HEK293 (cell line): ENCODE results near the gene HS3ST6.

Experiments used
- CTCF ChIA-PET: fragments of 350-600 bp; formaldehyde crosslinking; extraction: SDS; loops from one replicate; lab custom pipeline; 2021; ENCODE audit warnings: antibody characterized with exemption; lab: Yijun Ruan, JAX
- POLR2A ChIA-PET: fragments of 300-600 bp; formaldehyde crosslinking; extraction: SDS; loops from one replicate; lab custom pipeline; 2020; ENCODE audit warnings: antibody characterized with exemption, inconsistent platforms; lab: Yijun Ruan, JAX
- H3K27ac ChIP-seq: fragments of 200-500 bp; sonication (Bioruptor generic); 2 replicates; pipeline ENCODE4 v1.5.1; 2014; ENCODE audit warnings: low read depth, low read length, control low read depth, inconsistent platforms; ENCODE audit errors: extremely low read depth
- H3K36me3 ChIP-seq, 2 experiments: fragments of 200-500 bp in 1 of 2; sonication (Bioruptor generic) in 1 of 2; 1 replicate in 1 of 2; 2 replicates in 1 of 2; pipeline ENCODE4 v1.5.1; 2014 to 2017; ENCODE audit warnings: inconsistent platforms in 2 of 2, low read length in 2 of 2; ENCODE audit not compliant: control insufficient read depth in 2 of 2, insufficient read depth in 1 of 2
- H3K4me1 ChIP-seq: fragments of 200-500 bp; sonication (Bioruptor generic); 2 replicates; pipeline ENCODE4 v1.5.1; 2014; ENCODE audit warnings: mild to moderate bottlenecking, low read length, inconsistent platforms; ENCODE audit not compliant: control insufficient read depth, insufficient read depth
- H3K4me3 ChIP-seq: 2 replicates; pipeline ENCODE4 v1.5.1; 2011; ENCODE audit warnings: low read depth, mild to moderate bottlenecking, control low read depth, low read length, moderate library complexity
- H3K9me3 ChIP-seq: fragments of 200-500 bp; sonication (Bioruptor generic); 2 replicates; pipeline ENCODE4 v1.5.1; 2014; ENCODE audit warnings: low read depth, low read length, inconsistent platforms; ENCODE audit not compliant: control insufficient read depth, insufficient read depth
- INSM2 ChIP-seq: fragments of 450-650 bp; formaldehyde crosslinking; IDR thresholded peaks from 2 replicates; pipeline ENCODE4 v1.5.1; 2016; ENCODE audit warnings: missing biosample characterization, missing genetic modification characterization
- SALL2 ChIP-seq: fragments of 450-650 bp; formaldehyde crosslinking; IDR thresholded peaks from 2 replicates; pipeline ENCODE4 v1.5.0; 2017; ENCODE audit warnings: missing biosample characterization, mild to moderate bottlenecking, missing genetic modification characterization, borderline replicate concordance
- ZNF394 ChIP-seq: fragments of 450-650 bp; formaldehyde crosslinking; IDR thresholded peaks from 2 replicates; pipeline ENCODE4 v1.5.1; 2016; ENCODE audit warnings: missing biosample characterization, missing genetic modification characterization, mild to moderate bottlenecking, moderate library complexity, borderline replicate concordance
- ZNF398 ChIP-seq: fragments of 450-650 bp; formaldehyde crosslinking; IDR thresholded peaks from 2 replicates; pipeline ENCODE4 v1.5.1; 2017; ENCODE audit warnings: missing biosample characterization, missing genetic modification characterization
- ZNF518A ChIP-seq: fragments of 450-650 bp; formaldehyde crosslinking; conservative IDR thresholded peaks from 2 replicates; pipeline ENCODE4 v1.5.1; 2016; ENCODE audit warnings: low read depth, missing biosample characterization, missing genetic modification characterization
- ZNF555 ChIP-seq: fragments of 450-650 bp; formaldehyde crosslinking; conservative IDR thresholded peaks from 2 replicates; pipeline ENCODE4 v1.5.1; 2017; ENCODE audit warnings: missing biosample characterization, mild to moderate bottlenecking, missing genetic modification characterization, inconsistent platforms
- ZNF623 ChIP-seq: fragments of 450-650 bp; formaldehyde crosslinking; IDR thresholded peaks from 2 replicates; pipeline ENCODE4 v1.5.1; 2016; ENCODE audit warnings: missing biosample characterization, missing genetic modification characterization
- ZNF658 ChIP-seq: fragments of 450-650 bp; formaldehyde crosslinking; IDR thresholded peaks from 2 replicates; pipeline ENCODE4; 2016; ENCODE audit warnings: missing biosample characterization, missing genetic modification characterization
- ZNF776 ChIP-seq: fragments of 450-650 bp; formaldehyde crosslinking; IDR thresholded peaks from 2 replicates; pipeline ENCODE4 v1.5.0; 2017; ENCODE audit warnings: missing biosample characterization, missing genetic modification characterization, borderline replicate concordance
- ZNF785 ChIP-seq: fragments of 450-650 bp; formaldehyde crosslinking; IDR thresholded peaks from 2 replicates; pipeline ENCODE4 v1.5.1; 2016; ENCODE audit warnings: missing biosample characterization, missing genetic modification characterization
- TF ChIP-seq, protein P1 (sequence below): fragments of 450-650 bp; formaldehyde crosslinking; IDR thresholded peaks from 2 replicates; pipeline ENCODE4 v1.5.1; 2016; ENCODE audit warnings: missing biosample characterization, missing genetic modification characterization

The HS3ST6 gene

DNA sequence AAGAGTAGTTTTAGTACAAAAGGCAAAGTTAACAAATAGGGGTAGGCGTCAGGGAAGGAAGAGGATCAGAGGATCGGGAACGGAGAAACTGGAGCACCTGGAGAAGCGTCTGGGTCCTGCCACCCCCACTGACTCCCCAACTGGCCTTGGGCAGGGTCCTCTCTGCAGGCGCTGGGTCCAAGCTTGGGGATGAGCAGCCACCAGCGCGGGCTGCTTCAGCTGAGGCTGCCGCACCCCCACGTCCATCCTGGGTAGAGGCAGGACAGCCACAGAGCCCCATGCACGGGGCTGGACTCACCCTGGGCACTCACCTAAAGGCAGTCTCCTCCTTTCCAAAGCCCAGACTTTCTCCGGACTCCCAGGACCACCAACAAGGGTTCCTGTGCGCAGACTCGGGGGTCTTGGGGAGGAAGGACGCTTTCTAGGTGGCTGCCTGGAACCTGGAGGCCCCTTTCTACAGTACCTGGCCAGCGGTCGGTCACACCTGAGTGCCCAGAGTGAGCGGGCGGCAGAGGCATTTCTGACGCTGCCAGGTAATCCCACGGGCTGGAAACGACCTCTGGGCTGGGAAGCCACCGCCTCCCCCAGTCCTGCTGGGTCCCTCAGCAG, 1.1 kb downstream of the HS3ST6 start:
- no peaks in the 10 kb centered on the region for H3K36me3 ChIP-seq
- CTCF ChIA-PET = no interaction called here
- no peak overlapping the region for H3K4me3 ChIP-seq
- H3K4me1 ChIP-seq = no peaks in the 10 kb centered on the region
- POLR2A ChIA-PET = interaction anchor here (0.6 to 1.4 kb wide), 3 partner anchors 9 to 47 kb away, joined by 4 to 7 read pairs (median 5); partner anchors contain the start of gene RPS2
- no peaks in the 10 kb centered on the region for H3K9me3 ChIP-seq
- TF ChIP-seq ZNF394 (tag by site-specific recombination) = peak; percentile 60; the same call in 1 of the 2 replicates
- TF ChIP-seq ZNF555 (tag by site-specific recombination) = no peak
- no peak overlapping the region for H3K27ac ChIP-seq

GRCh38 chr16:1916640-1916990, 1.6 kb downstream of the HS3ST6 start:
- no peaks in the 10 kb centered on the region for H3K4me1 ChIP-seq
- no peak for TF ChIP-seq ZNF518A (tag by site-specific recombination)
- TF ChIP-seq ZNF398 (tag by site-specific recombination) = peak; percentile 20; the same call in 1 of the 2 replicates
- TF ChIP-seq, protein P1, sequence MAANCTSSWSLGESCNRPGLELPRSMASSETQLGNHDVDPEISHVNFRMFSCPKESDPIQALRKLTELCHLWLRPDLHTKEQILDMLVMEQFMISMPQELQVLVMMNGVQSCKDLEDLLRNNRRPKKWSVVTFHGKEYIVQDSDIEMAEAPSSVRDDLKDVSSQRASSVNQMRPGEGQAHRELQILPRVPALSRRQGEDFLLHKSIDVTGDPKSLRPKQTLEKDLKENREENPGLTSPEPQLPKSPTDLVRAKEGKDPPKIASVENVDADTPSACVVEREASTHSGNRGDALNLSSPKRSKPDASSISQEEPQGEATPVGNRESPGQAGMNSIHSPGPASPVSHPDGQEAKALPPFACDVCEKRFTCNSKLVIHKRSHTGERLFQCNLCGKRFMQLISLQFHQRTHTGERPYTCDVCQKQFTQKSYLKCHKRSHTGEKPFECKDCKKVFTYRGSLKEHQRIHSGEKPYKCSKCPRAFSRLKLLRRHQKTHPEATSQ (tag by site-specific recombination) = no peak
- H3K9me3 ChIP-seq = no peaks in the 10 kb centered on the region
- H3K27ac ChIP-seq = no peak overlapping the region
- H3K36me3 ChIP-seq = no peaks in the 10 kb centered on the region
- no peak overlapping the region for H3K4me3 ChIP-seq
- ChIA-PET CTCF (no interaction called here), POLR2A (interaction anchor here (0.6 to 1.4 kb wide), 3 partner anchors 10 to 48 kb away, joined by 4 to 7 read pairs (median 5); partner anchors contain the start of gene RPS2)

DNA sequence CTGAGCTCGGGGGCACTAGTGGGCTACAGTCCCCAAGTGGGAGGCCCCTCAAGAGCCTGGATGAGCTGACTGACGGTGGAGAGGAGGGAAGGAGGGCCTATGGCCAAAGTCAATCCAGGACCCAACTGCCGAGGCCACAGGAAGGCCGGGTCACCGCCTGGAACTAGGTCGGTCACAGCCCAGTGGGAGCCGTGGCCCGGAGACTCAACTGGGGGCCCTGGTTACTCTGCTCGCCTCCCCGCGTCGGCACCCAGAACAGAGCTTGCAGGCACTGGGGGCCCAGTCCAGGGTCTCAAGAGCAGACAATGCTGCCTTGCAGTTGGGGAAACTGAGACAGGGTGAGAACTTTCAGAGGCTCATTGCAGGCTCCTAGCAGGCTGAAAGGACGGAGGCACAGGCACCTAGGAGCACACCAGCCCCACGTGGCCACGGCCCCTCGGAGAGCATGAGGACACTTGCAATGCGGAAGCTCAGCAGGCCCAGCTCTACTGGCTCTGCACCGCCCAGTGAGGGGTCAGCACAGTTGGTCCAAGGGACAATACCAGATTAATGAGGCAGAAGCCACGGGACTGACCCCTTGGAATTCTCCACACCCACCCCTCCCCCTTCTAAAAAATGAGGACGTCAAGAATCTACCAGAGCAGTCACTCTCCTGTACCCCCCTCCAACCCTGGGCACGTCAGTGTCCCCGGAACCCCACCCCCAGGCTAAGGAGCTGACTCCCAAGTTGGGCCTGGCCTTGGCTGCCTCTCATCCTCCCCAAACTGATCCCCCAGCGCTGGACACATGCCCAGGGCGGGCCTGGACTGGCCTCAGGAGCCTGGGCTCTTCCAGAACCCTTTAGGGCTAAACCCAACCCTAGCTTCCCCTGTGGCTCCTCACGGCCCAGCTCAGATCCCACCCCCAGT, 2.2 kb downstream of the HS3ST6 start:
- Histone ChIP-seq H3K27ac (no peak overlapping the region), H3K9me3 (no peaks in the 10 kb centered on the region)
- ChIA-PET POLR2A (interaction anchor here (0.6 to 1.4 kb wide), 3 partner anchors 11 to 49 kb away, joined by 4 to 7 read pairs (median 5); partner anchors contain the start of gene RPS2), CTCF (interaction anchor here (0.6 to 1.0 kb wide), 2 partner anchors 13 to 29 kb away, joined by 3 read pairs; no protein-coding TSS in a partner anchor)
- TF ChIP-seq, protein P1 (tag by site-specific recombination) = no peak
- TF ChIP-seq ZNF785 = no peak
- TF ChIP-seq INSM2 (tag by site-specific recombination) = no peak
- no peak for TF ChIP-seq ZNF776
- TF ChIP-seq ZNF623 (tag by site-specific recombination) = no peak
- no peak for TF ChIP-seq ZNF658
- TF ChIP-seq SALL2 = no peak
- no peak for TF ChIP-seq ZNF394 (tag by site-specific recombination)
- TF ChIP-seq, all 188 proteins: peak for 0
- no peaks in the 10 kb centered on the region for H3K4me1 ChIP-seq
- H3K36me3 ChIP-seq = no peaks in the 10 kb centered on the region
- no peak overlapping the region for H3K4me3 ChIP-seq
